T-helper 2 cell treated with Interferon-gamma antibody and Interleukin-4, amounts not matched to agents 100 ng/mL and 5 ng/mL, for 36 hours (primary cell): ENCODE measurements around the gene CYSTM1. TPM values are rescaled to one million over a fixed set of nuclear protein-coding genes. Genes with fewer than 3 reads are reported as not detected.

Experiments used
- intact Hi-C: fragments of 100-400 bp; cut with micrococcal nuclease; formaldehyde crosslinking; loops from one replicate; pipeline ENCODE4 v1.15.1; 2023
- total RNA-seq: library from RNA; stranded (reverse); gene quantifications from 2 replicates; pipeline ENCODE4 v1.2.3, GENCODE V29; 2022

CYSTM1 gene
- total RNA-seq, 1 donor from 2014 or later = 4.2 TPM

DNA sequence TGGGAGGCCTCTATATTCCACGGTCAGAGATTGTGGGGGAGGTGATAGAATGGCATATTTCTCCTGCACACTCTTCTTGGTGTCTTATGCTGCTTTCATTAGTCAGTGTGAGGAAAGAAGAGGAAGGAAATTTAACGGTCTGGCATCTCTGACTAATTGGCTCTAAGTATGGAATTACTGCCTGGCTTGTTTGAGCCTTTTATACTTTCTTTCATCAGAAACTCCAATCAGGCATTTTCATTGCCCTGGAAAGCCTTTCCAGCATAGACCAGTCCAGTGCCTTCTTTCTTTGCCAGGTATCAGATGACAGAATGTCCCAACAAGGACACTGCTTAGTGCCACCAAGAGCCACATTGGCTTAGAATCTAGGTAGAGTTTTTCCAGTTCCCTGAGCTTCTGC is 30.2 kb downstream of the CYSTM1 start:
- intact Hi-C loops = no loop called here

DNA sequence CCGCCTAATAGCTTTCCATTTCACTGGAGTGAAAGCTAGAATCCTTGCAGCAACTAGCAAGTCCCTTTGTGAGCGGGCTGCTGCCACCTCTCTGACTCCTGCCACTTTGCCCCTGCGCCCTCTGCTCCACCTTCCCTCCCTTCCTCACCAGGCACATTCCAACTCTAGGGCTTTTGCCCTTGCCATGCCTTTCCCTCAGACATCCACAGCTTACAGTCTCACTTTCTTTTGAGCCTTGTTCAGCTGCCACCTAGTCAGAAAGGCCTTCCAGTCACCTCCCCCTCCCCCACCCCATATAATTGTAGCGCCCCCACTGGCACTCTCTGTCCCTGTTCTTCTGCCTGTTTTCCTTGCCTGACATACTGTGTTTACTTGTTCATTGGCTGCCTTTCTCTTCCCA is 31.0 kb downstream of the CYSTM1 start:
- intact Hi-C loops = no loop called here

DNA sequence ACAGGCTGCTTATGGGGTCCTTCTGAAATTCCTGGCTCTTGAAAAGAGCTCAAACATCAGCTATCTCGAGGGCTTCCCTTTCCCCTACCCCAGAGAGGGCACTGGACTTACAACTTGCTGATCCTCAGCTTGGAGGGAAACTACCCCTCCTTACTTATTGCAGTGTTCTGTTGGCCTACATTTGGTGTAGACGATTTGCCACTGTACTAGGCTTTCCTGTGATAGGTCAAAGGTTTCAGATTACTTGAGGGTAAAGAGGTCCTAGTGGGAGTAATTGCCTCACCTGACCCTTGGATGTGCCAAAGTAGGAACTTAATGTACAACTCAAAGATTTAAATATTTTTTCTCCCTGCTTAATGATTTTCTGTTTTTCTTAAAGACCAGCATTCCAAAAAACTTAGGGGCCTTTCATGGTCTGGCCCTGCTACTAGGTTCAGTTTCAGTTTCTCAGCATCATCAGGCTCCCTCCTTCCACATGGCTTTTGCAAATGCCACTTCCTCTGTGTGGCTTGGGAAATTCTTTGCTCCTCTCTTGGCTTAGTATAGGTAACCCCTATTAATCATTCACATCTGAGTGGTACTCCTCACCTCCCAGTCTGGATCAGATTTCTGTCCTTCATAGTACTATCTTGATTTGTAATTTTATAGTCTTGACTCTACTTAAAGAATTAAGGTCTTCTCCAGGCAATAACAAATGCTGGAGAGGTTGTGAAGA is 32.4 kb downstream of the CYSTM1 start:
- intact Hi-C loops = no loop called here

DNA sequence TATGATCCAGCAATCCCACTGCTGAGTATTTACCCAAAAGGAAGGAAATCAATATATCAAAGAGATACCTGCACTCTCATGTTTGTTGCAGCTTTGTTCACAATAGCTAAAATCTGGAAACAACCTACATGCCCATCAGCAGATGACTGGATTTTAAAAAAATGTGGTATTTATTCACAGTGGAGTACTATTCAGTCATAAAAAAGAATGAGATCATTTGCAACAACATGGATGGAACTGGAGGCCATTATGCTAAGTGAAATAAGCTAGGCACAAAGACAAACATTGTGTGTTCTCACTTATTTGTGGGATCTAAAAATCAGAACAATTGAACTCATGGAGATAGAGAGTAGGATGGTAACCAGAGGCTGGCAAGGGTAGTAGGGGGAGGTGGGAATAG is 33.1 kb downstream of the CYSTM1 start:
- intact Hi-C loops = no loop called here

DNA sequence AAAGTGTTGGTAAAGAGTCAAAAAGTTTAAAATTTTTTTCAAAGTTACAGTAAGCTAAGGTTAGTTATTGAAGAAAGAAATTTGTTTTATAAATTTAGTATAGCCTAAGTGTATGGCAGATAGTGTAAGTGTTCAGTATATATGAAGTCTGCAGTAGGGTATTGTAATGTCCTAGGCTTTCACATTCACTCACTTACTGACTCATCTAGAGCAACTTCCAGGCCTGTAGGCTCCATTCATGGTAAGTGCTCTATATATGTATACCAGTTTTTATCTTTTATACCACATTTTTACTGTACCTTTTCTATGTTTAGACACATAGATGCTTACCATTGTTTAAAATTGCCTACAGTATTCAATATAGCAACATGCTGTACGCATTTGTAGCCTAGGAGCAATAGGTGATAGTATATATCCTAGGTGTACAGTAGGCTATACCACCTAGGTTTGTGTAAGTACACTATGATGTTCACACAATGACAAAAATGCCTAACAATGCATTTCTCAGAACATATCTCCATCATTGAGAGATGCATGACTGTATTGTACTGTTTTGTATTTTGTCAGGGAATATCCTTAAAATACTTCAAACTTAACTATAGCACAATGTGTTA is 38.5 kb downstream of the CYSTM1 start:
- intact Hi-C loops = no loop called here

DNA sequence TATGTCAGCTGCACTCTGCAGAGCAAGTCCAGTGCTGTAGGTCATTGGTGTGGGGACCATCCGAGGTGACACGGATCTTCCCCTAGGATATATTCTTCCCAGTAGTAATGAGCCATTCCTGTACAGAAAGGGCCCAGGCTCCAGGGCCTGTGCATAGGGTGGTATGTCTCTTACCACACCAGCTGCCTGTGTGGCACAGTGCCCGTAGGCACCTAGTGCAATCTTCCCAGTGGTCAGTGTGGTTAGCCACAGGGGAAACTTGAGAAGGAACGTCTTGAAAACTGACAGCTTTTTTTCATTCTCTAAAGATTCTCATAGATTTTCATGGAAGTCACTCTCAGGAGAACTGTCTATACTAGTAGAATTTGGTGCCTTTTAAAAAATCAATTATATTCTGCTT is 39.8 kb downstream of the CYSTM1 start:
- intact Hi-C loops = no loop called here

DNA sequence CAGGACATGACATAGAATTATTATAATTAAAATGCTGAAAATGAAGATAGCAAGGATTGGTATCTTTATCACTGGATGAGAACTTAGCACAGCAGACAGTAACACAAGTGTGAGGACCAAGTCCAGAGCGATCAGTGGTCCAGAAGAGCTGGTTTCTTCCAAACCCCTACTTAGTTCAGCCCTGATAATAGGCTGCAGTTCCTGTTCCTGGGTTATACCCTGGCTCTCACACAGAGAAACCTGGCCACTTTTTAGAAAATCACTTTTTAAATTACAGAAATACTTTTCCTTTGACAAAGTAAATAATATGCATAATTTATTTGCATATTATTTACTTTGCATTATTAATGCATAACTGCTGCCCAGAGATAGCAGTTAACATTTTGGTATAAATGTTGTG is 40.3 kb downstream of the CYSTM1 start:
- intact Hi-C loops = no loop called here

DNA sequence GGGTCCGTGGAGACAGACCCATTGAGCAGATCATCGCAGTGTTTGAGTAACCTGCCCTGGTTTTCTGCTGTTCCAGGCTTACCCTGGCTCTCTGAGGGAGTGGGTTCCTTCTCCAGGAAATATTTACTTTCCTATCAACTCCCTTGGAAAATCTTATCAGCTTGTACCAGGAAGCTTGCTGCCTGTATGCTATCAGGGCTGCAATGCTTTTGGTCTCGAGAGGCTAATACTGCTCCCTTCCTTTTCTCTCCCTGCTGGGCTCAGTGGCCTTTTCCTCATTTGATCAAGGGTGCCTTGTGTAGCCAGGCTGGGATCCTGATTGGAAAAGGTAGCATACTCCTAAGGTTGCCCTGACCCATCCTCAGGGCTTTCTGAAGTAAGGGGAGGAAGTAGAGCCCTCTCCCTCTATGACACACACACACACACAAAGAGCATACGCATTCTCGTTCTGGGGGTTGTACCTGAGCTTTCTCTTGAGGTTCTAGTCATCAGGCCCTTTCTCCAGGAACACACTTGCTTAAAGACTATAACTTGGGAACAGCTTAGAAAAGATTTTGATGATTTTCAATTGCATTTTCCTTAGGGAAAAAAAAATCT is 41.6 kb downstream of the CYSTM1 start:
- intact Hi-C loops = no loop called here

DNA sequence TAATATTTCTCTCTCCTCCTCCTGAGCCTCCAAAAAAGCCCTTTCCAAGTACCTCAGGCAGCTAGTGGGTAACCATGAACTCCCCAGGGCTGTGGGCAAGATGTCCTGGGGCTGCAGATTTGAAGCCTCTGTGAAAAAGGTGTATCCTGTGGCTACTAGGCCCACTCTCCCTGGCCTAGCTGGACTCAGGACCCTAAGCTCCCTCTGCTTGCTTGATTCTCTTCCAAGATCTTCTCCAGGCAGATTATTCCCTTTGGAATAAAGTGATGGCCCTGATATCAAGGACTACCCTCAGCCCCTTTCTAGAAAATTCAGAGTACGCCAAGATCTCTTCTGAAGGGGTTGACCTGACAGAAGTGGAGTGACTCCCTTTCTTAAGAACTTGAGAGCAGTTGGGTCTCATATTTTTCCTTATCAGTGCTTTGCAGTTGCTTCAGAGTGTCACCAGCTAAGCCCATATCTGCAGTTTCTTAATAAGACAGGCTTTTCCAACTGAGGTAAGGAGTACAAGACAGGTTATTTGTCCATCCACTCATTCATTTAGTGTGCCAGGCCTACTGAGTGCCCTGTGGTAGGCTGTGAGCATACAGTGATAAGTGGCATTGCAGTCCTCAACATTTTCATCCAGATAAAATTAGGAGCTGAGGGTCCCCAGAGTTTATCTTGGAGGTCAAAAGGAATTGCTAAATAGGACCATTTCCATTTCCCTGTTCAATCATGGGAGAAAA is 42.5 kb downstream of the CYSTM1 start:
- intact Hi-C loops = no loop called here

DNA sequence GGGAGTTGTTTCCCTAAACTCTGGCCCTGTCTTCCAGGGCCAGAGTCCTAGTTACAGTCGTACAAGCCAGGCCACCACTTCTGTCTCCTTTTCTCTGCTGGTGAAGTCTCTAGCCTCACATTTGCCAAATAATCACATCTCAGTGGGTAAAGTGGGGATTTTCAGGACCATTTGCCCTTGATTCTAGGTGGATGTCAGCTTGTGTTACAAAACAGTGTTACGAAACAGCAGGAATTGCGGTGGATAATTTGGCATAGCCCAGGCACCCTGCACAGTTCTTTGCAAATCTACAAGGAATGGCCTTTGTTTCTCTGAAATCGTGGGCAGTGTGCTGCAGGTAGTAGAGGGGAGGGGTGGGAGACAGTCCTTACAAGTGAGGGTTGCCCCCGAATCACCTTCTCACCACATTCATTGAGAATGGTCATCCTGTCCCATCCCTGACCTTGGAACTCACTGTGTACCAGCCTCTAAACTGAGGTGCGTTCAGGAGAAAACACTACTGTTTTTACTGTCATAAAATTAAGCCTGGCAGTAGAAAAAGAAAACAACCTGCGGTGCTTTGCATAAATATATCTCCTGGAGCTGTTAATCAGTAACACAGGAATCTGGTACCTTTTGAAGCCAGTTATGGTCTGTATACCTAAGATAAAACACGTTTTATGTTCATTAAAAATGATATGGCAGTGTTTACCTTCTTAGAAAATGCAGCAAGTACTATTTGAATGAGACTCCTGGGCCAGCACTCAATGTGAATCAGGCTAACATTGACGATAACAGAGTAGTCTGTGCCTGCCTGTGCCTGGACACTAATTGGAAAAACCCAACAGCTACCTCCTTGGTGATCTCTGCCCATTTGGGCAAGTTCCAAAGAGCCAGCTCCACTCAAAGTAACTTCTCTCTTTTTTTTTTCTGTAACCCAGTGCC is 44.3 kb downstream of the CYSTM1 start:
- intact Hi-C loops = no loop called here

DNA sequence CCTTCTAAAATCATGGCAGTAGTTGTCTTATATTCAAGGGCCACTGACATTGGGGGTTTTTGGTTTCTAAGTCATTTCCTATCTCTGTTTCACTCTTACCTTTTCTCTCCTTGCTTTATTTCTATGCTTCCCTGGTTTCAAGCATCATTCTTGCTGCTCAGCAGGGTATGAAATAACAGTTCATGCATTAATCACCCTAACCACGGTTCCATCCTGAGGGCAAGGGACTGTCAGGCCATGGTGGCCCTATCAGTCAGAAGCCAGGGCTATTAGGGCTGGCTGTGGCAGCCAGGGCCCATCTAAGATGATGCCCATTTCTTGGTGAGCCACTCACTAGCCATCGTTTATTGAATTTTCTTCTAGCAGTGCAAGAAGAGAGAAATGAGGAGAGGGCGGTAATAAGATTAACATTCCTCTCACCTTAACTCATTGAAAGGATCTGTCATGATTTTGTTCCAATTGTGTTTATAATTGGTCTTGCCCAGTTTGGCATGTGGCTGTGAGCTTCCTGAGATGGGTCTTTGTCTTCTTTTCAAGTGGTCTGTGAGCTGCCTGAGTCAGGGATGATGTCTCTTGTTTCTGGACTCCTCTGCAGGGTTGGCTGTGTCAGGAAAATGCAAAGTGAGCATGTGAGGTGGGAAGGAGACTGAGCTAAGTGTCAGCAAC is 45.2 kb downstream of the CYSTM1 start:
- intact Hi-C loops = no loop called here

DNA sequence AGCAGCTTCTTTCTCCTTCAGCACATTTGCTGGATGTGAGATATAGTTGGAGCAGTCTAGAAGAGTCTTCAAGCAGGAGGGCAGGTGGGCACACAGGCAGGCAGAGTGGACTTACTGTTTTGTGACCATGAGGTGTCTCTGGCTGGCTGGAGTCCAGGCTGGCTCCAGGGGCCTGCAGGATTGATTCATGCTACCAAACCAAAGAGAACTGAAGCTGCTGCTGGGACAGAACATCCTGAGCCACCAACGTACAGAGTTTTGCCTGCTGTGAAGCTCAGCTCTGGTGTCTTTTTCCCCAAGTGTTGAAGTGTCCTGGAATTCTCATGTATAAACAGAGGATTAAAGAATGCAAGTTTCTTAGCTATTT is 45.7 kb downstream of the CYSTM1 start:
- intact Hi-C loops = no loop called here

DNA sequence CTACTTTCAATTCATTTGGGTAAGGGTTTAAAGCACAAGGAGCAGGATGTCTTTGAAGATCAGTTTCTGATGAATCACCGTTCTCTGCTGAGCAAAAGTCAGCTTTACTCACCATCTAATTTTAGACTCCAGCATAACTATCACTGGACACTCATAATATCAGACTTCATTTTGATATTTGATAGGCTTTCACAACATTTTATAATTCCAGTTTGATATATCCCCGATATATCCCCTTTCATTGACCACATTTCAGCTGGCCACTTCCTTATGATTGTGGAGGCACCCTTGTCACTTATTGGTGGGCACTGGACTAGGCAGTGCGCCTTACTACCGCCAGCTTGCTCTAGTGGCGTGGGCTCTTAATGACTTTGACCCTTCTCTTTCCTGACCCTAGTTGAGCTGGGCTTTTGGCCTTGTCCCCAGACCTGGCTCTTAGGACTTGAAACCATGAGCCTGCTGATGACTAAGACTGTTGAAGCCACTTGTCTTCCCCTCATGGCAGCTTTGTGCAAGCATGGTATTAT is 46.8 kb downstream of the CYSTM1 start:
- intact Hi-C loops = no loop called here

DNA sequence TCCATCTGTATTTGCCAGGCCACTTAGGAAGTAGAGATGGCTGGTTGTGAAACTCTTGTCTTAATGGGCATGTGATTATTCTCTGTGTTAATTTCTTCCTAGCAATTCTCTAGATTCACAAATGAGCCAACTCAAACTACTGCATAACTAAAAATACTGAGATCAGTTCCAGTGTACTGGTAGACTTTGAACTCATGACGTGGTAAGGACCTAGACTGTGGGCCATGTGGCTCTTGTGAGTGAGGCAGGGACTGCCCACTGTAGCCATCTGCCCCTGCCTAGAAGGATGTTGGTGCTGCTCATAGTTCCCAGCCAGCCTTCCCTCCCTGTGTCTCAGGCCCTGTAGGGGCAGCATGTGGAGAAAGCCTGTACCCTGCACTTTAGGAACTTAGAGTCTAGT is 47.4 kb downstream of the CYSTM1 start:
- intact Hi-C loops = no loop called here

DNA sequence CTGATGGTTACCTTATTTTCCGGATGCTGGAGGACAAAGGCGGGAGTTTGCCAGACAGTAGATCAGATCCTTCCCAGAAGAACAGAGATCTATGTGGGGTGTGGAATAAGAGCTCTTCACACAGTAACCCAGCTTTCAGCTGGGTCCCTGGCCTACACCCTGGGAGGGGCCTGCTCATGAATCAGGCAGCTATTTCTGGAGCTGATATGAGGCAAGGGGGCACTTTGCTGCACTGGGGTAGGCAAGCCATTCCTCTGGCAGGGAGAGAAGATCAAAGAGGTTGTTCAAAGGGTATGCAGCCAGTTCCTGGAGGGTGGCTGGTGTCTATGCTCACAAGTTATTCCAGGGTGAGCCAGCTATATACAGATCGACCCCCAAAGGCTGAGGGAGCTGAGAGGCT is 48.6 kb downstream of the CYSTM1 start:
- intact Hi-C loops = no loop called here

DNA sequence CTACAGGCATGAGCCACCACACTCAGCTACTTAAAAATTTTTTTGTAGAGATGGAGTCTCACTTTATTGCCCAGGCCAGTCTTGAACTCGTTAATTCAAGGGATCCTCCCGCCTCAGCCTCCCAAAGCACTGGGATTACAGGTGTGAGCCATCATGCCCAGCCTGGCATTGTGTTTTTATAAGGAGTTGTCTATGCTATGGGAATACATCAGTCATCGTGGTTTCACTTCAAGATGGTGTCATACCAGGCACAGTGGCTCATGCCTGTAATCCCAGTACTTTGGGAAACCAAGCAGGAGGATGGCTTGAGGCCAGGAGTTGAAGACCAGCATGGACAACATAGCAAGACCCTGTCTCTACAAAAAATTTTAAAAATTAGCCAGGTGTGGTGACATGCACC is 49.7 kb downstream of the CYSTM1 start:
- intact Hi-C loops = no loop called here

DNA sequence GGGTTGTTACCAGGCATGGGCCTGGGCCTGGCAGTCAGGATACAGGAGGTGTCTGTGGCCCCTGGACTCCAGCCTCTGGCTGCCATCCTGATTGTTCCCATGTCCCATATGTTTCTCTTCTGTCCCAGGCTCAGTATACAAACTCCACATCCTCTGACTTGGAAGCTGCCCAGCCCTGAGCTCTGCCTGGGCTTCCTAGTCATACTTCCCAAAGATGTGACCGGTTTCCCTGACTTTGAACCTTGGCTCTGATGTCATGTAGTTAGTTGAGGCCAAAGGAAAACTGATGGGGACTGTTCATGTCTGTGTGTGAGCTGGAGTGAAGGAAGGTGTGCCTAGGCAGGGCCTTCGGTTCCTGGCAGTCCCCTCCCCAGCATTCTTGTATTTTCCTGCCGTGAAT is 50.4 kb downstream of the CYSTM1 start:
- intact Hi-C loops = no loop called here

DNA sequence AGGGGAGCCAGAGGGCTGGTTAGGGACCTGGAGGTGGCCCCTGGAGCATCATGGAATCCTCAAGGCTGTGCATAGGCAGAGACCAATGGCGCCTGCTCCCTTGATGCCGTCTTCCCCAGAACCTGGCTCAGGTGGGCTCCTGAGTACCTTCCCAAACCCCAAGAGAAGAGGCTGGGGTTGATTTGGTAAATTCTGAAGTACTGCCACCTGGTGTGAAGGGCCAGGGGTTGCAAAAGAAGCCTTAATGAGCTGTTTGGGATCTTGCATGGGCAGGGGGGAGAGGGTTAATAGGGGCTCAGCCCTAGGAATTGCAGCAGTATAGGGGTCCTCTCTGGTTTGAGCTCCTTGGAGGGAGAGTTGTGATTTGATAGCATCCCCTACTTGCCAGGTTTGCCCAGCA is 52.1 kb downstream of the CYSTM1 start:
- intact Hi-C loops = no loop called here

DNA sequence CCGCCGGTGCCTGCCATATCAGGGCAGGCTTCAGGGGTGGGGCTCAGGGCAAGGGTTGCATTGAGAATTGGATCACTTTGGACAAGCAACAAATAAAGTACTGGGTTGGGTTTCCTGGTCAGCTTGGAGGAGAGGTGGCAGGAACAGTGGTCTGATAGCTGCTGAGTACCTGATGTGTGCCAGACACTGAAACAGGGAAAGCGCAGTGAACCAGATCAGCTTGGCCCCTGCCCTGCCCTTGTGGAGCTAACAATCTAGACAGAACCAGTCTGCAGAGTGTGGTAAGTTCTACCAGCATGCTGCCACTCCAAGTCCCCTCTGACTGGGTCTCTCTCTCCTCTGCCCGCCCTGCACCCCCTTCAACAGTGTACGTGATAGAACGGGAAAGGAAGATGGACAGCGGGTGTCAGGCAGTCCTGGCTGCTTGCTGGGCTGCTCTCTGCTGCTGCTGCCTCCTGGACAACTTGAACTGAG is 53.4 kb downstream of the CYSTM1 start:
- intact Hi-C loops = no loop called here

DNA sequence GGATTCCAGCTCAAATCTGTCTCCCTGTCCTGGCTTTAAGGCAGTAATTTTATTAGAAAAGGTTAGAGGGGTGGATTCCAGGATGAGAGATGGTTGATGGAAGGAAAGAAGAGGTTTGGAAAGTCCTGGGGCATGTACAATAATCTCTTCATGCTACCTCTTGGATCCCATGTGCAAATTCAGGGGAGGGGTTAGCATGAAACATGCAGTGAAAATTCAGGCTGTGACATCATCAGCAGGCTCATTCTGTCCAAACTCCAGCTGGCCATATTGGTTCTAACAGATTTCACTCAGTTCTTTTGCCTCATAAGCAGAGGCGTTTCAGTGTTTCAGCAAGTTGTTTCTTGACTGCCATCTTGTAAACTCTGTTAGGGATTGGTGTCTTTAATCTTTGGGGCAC is 55.4 kb downstream of the CYSTM1 start:
- intact Hi-C loops = no loop called here
